Right lobe of liver (tissue), 4 donors: ENCODE results near the gene PDE6B.

Source experiments
- CTCF ChIP-seq, 4 donors: fragments of 200-600 bp in 3 of 4; fragments of 450-650 bp in 1 of 4; IDR thresholded peaks; one replicate each; pipeline versions ENCODE4 v1.5.1 to v1.8.0; 2016 to 2022; ENCODE audit warnings: antibody characterized with exemption in 4 of 4, mild to moderate bottlenecking in 2 of 4
- POLR2A ChIP-seq: fragments of 450-650 bp; IDR thresholded peaks from one replicate; pipeline ENCODE4 v1.6.1; 2017; ENCODE audit warnings: antibody characterized with exemption, mild to moderate bottlenecking
- donor health status: DM: no; HTN: no; CAD: no.
- donor health status: DM: no; HTN: no; CAD: no.
- donor health status: DM: no; HTN: yes; CAD: no.

- TF ChIP-seq CTCF (IDR thresholded peaks at IDR 0.05): no peak
- no peak for TF ChIP-seq POLR2A
Observed at GRCh38 chr4:710116-710515, 84.7 kb downstream of the PDE6B start.
